Keratinocyte (primary cell): ENCODE results near the gene TGFBI. TPM values are rescaled to one million over a fixed set of nuclear protein-coding genes. Genes with fewer than 3 reads are reported as not detected.
A peak's percentile ranks its signal among the peaks of the same experiment; 100 is the strongest.

Experiments
- DNase-seq: peaks from one replicate; pipeline ENCODE4 v3.0.0-alpha.2; 2011; ENCODE audit warnings: low read depth, missing footprints, low spot score
- FAIRE-seq: peaks from 2 replicates; lab custom pipeline; 2011; peaks lifted over from hg19 to GRCh38; lab: Jason Lieb, UNC
- H2AFZ ChIP-seq: 2 replicates; pipeline ENCODE4 v1.6.0; 2012; ENCODE audit warnings: low read length, control low read depth, inconsistent platforms; ENCODE audit not compliant: control insufficient read depth
- H3K27ac ChIP-seq: 2 replicates; pipeline ENCODE4 v1.5.1; 2011; ENCODE audit warnings: low read length; ENCODE audit not compliant: control insufficient read depth, insufficient read depth
- H3K27me3 ChIP-seq: 3 replicates; pipeline ENCODE4 v1.6.0; 2011; ENCODE audit warnings: low read length; ENCODE audit not compliant: control insufficient read depth, insufficient read depth; ENCODE audit errors: extremely low read depth
- H3K36me3 ChIP-seq, 2 experiments: 2 replicates in 1 of 2; 3 replicates in 1 of 2; pipeline ENCODE4 v1.5.1; 2011; ENCODE audit warnings: low read length in 2 of 2, mild to moderate bottlenecking in 1 of 2; ENCODE audit not compliant: control insufficient read depth in 2 of 2, insufficient read depth in 2 of 2; ENCODE audit errors: extremely low read depth in 1 of 2
- H3K4me1 ChIP-seq: 3 replicates; pipeline ENCODE4 v1.5.1; 2011; ENCODE audit warnings: low read length; ENCODE audit not compliant: control insufficient read depth, insufficient read depth; ENCODE audit errors: extremely low read depth
- H3K4me2 ChIP-seq: 3 replicates; pipeline ENCODE4 v1.6.0; 2011; ENCODE audit warnings: low read depth, low read length; ENCODE audit not compliant: control insufficient read depth, insufficient read depth; ENCODE audit errors: extremely low read depth
- H3K4me3 ChIP-seq, 3 experiments: fragments of 200-600 bp in 1 of 3; sonication (generic) in 1 of 3; 2 replicates in 2 of 3; 3 replicates in 1 of 3; pipeline ENCODE4 v1.5.1; 2011 to 2016; ENCODE audit warnings: low read length in 3 of 3, mild to moderate bottlenecking in 3 of 3, control low read depth in 2 of 3, inconsistent platforms in 1 of 3, low read depth in 1 of 3, mixed read lengths in 1 of 3, mixed run types in 1 of 3, moderate library complexity in 1 of 3; ENCODE audit not compliant: control insufficient read depth in 2 of 3, insufficient read depth in 2 of 3; ENCODE audit errors: extremely low read depth in 1 of 3
- H3K79me2 ChIP-seq: 2 replicates; pipeline ENCODE4 v1.6.0; 2012; ENCODE audit warnings: low read length; ENCODE audit not compliant: control insufficient read depth, insufficient read depth
- H3K9ac ChIP-seq: 3 replicates; pipeline ENCODE4 v1.6.0; 2011; ENCODE audit warnings: low read length; ENCODE audit not compliant: control insufficient read depth, insufficient read depth; ENCODE audit errors: extremely low read depth
- H3K9me1 ChIP-seq: 3 replicates; pipeline ENCODE4 v1.6.0; 2011; ENCODE audit warnings: low read length; ENCODE audit not compliant: control insufficient read depth, insufficient read depth; ENCODE audit errors: extremely low read depth
- H3K9me3 ChIP-seq: 2 replicates; pipeline ENCODE4 v1.5.1; 2012; ENCODE audit warnings: low read depth, low read length; ENCODE audit not compliant: control insufficient read depth
- H4K20me1 ChIP-seq: 3 replicates; pipeline ENCODE4 v1.6.0; 2011; ENCODE audit warnings: low read length; ENCODE audit not compliant: control insufficient read depth, insufficient read depth; ENCODE audit errors: extremely low read depth
- CTCF ChIP-seq, 3 experiments: IDR thresholded peaks in 1 of 3; conservative IDR thresholded peaks in 1 of 3; optimal IDR thresholded peaks in 1 of 3; 2 replicates in 2 of 3; 3 replicates in 1 of 3; pipeline versions ENCODE3 to v1.5.1; 2011; ENCODE audit warnings: low read length in 3 of 3, mild to moderate bottlenecking in 3 of 3, moderate library complexity in 2 of 3, control low read depth in 1 of 3, inconsistent platforms in 1 of 3; ENCODE audit not compliant: insufficient read depth in 2 of 3; ENCODE audit errors: extremely low read depth in 1 of 3
- EZH2 ChIP-seq: IDR thresholded peaks from one replicate; pipeline ENCODE4 v1.6.1; 2012; ENCODE audit warnings: inconsistent platforms, mild to moderate bottlenecking, low read length, moderate library complexity
- dilution Hi-C: fragments of 300-500 bp; cut with MboI; formaldehyde crosslinking; loops from one replicate; pipeline ENCODE4 v1.7.0; 2020; ENCODE audit warnings: low sequenced_read_pairs; ENCODE audit not compliant: extremely low pct_ligation_motif_present
- polyA plus RNA-seq, 5 experiments: library from polyadenylated mRNA; depleted of rRNA in 3 of 5; stranded (reverse) in 3 of 5; stranded (forward) in 1 of 5; unstranded in 1 of 5; fragments of >200 nt; gene quantifications; 1 replicate in 1 of 5; 2 replicates in 3 of 5; 3 replicates in 1 of 5; pipeline versions ENCODE4 v1.2.1 to v1.2.3, GENCODE V29; 2011 to 2012; ENCODE audit warnings: missing spikeins in 2 of 5, low read depth in 1 of 5, low replicate concordance in 1 of 5

Gene TGFBI
- polyA plus RNA-seq, 1 donor (not counting 4 experiments of a cell fraction or from before 2014, with no cell fraction given): 270 TPM

- H3K36me3 ChIP-seq: peaks cover 9 to 12% of the 10 kb centered on the region in 2 experiments
- H3K4me3 ChIP-seq: no peak overlapping the region
- TF ChIP-seq EZH2 (no peak), CTCF (optimal IDR thresholded peaks at IDR 0.05 in 1 of 3, IDR thresholded peaks at IDR 0.05 in 1 of 3, conservative IDR thresholded peaks at IDR 0.05 in 1 of 3; ENCODE audit: extremely low read depth in 1 of 3, insufficient read depth in 2 of 3, low read length in 3 of 3) (peak; percentile 16 to 50 (median 44))
- no peak overlapping the region for H3K27ac ChIP-seq
- no peaks in the 10 kb centered on the region for H3K9me1 ChIP-seq
- H3K4me2 ChIP-seq: no peak overlapping the region
- no peaks in the 10 kb centered on the region for H4K20me1 ChIP-seq
- H2AFZ ChIP-seq: no peak overlapping the region
- no peaks in the 10 kb centered on the region for H3K9me3 ChIP-seq
- H3K9ac ChIP-seq: no peak overlapping the region
- H3K27me3 ChIP-seq: no peaks in the 10 kb centered on the region
- no peaks in the 10 kb centered on the region for H3K79me2 ChIP-seq
- DNase-seq (no peak), FAIRE-seq (peak; percentile 13)
- peaks cover 6% of the 10 kb centered on the region for H3K4me1 ChIP-seq
- dilution Hi-C loops: no loop called here
Measured at GRCh38 chr5:136066661-136067271, 38.0 kb downstream of the TGFBI start.

- Histone ChIP-seq H4K20me1 (no peaks in the 10 kb centered on the region), H3K9ac (no peak overlapping the region), H3K4me1 (peaks cover 6% of the 10 kb centered on the region)
Measured at GRCh38 chr5:136067422-136067821, 38.6 kb downstream of the TGFBI start.

More at GRCh38 chr5:136067422-136067821, 38.6 kb downstream of the TGFBI start:
- Histone ChIP-seq H3K4me2 (no peak overlapping the region), H3K4me3 (no peak overlapping the region), H2AFZ (no peak overlapping the region), H3K36me3 (peaks cover 4 to 6% of the 10 kb centered on the region in 2 experiments), H3K27ac (no peak overlapping the region), H3K9me1 (no peaks in the 10 kb centered on the region), H3K27me3 (no peaks in the 10 kb centered on the region), H3K79me2 (no peaks in the 10 kb centered on the region), H3K9me3 (no peaks in the 10 kb centered on the region)
- TF ChIP-seq CTCF (optimal IDR thresholded peaks at IDR 0.05 in 1 of 3, IDR thresholded peaks at IDR 0.05 in 1 of 3, conservative IDR thresholded peaks at IDR 0.05 in 1 of 3; ENCODE audit: extremely low read depth in 1 of 3, insufficient read depth in 2 of 3, low read length in 3 of 3) (no peak), EZH2 (no peak)
- FAIRE-seq (no peak), DNase-seq (no peak)
- dilution Hi-C loops: no loop called here
